GM11168 (cell line): ENCODE results near the gene CIDEC.
"Not testable (repeated sequence)": the region's sequence is repeated elsewhere in the genome, so short reads cannot be mapped to it uniquely, and the experiment has no call there.

Experiments
- in situ Hi-C: fragments of 300-500 bp; cut with MboI; formaldehyde crosslinking; loops from one replicate; pipeline ENCODE4 v1.12.0; 2022; ENCODE audit warnings: low sequenced_read_pairs; ENCODE audit not compliant: unreplicated experiment

CIDEC gene

DNA sequence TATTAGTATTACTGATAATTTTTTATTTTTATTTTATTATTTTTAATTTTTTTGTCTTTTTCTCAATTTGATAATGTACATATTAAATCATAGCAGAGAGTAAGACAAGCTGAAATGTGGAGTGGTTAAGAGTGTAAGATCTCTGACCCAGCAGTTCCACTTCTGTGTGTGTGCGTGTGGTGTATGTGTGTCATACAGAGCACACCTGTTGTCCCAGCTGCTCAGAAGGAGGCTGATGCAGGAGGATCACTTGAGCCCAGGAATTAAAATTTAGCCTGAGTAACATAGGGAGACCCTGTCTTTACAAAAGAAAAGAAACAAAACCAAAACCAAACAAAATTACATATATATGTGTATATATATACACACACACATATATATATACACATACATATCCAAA, 1.4 kb upstream of the CIDEC start:
- in situ Hi-C loops, result no loop called here

DNA sequence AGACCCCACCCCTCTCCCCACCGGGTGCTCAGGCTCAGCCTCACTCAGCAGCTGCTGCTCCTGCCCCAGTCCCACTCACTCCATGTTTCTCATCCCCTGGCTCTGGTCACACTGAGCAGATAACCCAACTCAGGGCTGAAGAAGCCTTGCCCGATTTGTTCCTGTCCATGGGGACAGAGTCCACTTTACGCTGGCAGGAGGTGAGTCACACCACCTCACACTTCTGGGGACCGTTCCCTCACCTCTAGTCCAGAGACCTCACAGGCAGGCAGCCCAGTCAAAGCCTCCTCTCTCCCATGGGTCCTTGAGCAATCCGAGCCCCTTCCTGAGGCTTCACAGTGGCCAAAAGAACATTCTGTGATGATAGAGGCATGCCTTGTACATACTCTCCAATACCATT, 1.4 kb downstream of the CIDEC start:
- in situ Hi-C loops, result no loop called here

GRCh38 chr3:9876991-9877390, 3.1 kb downstream of the CIDEC start:
- in situ Hi-C loops, result no loop called here

DNA sequence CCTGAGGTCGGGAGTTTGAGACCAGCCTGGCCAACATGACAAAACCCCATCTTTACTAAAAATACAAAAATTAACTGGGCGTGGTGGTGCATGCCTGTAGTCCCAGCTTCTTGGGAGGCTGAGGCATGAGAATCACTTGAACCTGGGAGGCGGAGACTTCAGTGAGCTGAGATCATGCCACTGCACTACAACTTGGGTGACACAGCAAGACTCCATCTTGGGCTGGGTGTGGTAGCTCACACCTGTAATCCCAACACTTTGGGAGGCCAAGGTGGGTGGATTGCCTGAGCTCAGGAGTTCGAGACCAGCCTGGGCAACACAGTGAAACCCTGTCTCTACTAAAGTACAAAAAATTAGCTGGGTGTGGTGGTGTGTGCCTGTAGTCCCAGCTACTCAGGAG, 3.8 kb downstream of the CIDEC start:
- in situ Hi-C loops, result not testable (repeated sequence)

GRCh38 chr3:9875448-9875847, 4.6 kb downstream of the CIDEC start:
- in situ Hi-C loops, result no loop called here

- in situ Hi-C loops, result not testable (repeated sequence)
These were observed 8.0 kb downstream of the CIDEC start for GRCh38 chr3:9872067-9872466.

DNA sequence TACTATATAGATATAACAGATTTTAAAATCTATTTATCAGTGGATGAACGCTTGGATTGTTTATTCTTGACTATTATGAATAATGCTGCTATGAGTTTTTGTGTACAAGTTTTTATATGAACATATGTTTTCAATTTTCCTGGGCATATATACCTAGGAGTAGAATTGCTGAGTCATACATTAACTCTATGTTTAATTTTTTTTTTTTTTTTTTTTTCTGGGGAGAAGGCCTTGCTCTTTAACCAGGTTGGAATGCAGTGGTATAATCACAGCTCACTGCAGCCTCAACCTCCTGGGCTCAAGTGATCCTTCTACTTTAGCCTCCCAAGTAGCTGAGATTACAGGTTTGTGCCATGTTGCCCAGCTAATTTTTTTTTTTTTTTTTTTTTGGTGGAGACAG, 9.1 kb downstream of the CIDEC start:
- in situ Hi-C loops, result no loop called here

- in situ Hi-C loops, result no loop called here
These were observed 10.1 kb downstream of the CIDEC start for GRCh38 chr3:9869955-9870354.

DNA sequence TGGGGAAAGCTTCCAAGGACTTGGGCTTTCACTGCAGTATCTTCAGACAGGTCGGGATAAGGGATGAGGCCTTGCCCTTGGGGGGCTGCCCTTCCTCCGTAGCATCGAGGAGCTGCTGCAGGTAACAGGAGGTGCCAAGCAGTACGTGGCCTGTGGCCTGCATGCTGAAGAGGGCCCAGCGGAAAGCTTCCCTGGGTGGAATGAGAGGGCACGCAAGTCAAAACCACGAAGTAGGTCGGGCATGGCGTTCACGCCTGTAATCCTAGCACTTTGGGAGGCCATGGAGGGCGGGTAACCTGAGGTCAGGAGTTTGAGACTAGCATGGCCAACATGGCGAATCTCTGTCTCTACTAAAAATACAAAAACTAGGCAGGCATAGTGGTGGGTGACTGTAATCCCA, 12.9 kb downstream of the CIDEC start:
- in situ Hi-C loops, result no loop called here

DNA sequence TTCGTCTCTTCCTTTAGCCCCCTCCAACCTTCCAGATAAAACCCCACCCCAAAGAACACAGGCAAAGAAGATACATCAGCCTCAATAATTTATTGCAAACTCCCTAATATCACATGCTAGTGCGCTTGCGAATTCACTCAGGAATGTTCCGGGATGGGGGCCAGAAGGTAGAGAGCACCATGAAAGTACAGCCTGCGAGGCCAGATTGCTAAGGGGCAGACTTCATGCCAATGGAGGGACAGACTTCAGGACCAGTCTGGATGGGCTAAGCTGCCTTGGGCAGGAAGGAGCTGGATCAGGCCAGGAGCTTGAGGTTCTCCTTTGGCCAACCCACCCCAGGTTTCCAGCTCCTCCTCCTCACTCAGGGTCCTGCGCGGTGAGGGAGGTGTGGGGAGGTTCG, 13.4 kb downstream of the CIDEC start:
- in situ Hi-C loops, result no loop called here

- in situ Hi-C loops, result not testable (repeated sequence)
These were observed 14.9 kb downstream of the CIDEC start for GRCh38 chr3:9865125-9865637.

GRCh38 chr3:9864200-9864927, 15.7 kb downstream of the CIDEC start:
- in situ Hi-C loops, result no loop called here

DNA sequence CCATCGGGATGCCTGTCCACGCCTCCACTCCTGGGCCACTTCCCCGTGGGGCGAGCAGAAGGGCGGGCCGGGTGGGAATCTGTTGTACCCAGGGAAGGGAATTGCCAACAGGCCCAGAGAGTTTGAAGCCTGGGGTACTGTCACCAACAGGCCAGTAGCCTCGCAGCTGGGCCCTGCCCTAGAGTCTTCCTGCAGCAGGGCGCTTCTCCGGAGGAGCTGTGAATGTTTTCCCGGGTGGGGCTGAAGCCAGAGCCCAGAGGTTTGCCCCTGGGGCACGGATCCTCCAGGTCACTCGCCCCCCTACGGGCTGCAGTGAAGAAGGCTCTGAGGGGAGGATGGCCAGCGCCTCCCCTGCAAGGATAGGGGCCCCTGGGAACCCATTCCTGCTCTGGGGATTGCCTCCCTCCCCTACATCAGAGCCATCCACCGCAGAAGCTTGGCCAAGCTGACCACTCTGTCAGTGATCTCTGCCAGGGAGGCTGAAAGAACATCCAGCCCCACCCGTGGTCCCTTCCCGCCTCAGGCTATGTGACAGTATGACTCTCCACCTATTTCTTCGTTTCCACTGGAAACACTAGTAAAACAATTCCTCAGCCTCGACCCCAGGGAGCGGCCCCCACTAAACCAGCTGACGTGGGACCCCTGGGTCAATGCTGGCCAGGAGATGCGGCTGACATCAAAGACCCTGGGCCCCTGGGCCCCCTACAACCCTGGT, 16.8 kb downstream of the CIDEC start:
- in situ Hi-C loops, result no loop called here

GRCh38 chr3:9862391-9863057, 17.5 kb downstream of the CIDEC start:
- in situ Hi-C loops, result no loop called here

GRCh38 chr3:9861626-9862130, 18.4 kb downstream of the CIDEC start:
- in situ Hi-C loops, result no loop called here

DNA sequence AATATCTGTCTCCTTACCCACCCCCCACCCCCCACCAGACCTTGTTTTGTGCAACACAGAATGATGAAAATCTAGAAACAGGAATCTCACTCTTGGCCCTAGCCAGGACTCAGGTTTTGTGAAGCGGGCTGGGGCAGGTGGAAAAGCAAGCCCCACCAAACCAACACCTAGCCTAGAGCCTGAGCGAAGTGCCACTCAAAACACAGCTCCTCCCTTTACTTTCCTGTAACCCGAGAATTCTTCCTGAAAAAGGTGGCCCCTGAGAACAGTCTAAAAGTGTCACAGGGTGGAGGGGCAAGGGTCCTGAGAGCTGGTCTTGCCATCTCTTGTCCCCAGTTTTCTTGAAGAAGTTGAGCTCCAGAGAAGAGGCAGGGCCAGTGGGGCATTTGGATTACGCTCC, 18.9 kb downstream of the CIDEC start:
- in situ Hi-C loops, result no loop called here

DNA sequence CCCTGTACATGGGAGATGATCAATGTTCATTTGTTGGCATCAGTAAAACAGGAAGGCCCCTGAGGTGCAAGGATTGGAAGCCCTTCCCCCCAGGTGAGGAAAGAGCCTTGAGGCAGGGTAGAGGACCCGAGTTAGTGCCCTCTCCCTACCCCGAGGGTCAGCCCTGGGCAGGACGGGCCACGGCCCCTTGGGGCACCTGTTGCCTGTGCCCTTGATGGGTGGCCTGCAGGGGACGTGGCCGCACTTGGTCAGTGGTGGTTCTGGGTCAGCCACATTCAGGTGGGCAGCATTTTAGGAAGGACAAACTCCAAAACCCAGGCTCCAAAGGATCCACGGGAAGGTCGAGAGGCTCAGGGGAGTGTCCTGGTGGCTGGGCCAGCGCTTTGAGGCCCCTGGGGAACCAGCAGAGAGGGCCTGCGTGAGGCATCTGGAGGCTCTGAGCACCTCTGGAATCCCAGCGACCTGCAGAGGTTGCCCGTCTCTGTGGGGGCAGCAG, 20.5 kb downstream of the CIDEC start:
- in situ Hi-C loops, result no loop called here

DNA sequence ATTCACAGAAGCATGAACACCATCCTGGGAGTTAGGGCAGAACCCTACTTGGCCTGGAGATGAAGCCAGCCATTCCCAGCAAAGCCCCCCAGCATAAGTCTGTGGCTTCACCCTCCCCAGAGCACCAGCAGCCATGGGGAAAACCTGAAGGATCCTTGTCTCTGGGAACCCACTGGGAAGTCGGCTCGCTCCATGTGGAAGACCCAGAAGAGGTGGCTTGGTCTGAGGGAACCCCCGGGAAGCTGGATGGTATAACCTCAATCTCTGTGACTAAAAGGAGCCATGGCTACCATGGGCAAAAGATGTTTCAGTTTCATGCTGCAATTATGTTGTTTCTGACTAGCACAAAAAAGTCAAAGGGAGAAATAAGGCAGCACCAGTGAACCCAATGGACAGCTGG, 24.5 kb downstream of the CIDEC start:
- in situ Hi-C loops, result no loop called here

DNA sequence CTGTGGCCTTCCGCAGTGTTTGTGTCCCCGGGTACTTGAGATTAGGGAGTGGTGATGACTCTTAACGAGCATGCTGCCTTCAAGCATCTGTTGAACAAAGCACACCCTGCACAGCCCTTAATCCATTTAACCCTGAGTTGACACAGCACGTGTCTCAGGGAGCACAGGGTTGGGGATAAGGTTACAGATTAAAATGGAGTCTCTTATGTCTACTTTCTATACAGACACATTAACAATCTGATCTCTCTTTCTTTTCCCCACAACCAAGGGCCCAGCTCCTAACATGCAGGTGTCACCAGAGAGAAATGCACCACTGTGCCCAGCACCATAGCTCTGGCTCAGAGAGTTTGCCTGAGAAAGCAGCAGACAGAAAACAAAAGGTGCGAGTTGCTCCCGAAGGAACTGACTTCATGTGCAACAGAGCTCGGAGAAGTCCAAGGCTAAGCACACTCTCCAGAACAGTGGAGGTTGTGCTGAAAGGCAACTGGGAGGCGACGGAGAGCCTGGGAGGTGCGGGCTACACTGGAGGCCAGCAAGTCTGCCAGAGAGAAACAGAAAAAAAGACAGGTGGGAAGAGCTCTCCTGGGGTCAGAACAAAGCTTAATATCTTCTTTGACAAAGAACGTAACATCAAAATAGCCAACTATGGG, 25.6 kb downstream of the CIDEC start:
- in situ Hi-C loops, result not testable (repeated sequence)

DNA sequence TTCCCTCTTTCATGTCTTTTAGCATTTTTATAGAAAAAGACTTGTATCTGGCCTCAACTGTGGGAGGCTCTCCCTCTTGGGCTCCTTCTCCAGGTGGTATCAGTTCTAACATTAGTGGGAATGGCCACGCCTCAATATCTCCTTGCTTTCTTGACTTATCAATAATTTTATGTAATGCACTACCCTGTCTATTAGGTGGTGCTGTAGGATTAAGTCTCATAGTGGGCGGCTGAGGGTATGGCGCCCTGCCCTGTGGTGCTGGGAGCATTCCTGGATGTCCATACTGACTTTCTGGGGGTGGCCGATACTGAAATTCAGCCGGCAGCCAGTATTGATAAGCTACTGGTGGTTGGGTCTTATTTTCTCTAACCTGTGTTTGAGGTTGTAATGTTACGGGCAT, 27.5 kb downstream of the CIDEC start:
- in situ Hi-C loops, result no loop called here
